GM19438 (cell line): Measurements from ENCODE around the gene RPA1.
A peak's percentile ranks its signal among the peaks of the same experiment; 100 is the strongest.
"Not testable (repeated sequence)": the region's sequence is repeated elsewhere in the genome, so short reads cannot be mapped to it uniquely, and the experiment has no call there.

Experiments used
- ATAC-seq: cut with Tn5 transposase; IDR thresholded peaks from one replicate; pipeline ENCODE4 v1.9.1; 2021; ENCODE audit warnings: low read depth; ENCODE audit not compliant: unreplicated experiment

The RPA1 gene

GRCh38 chr17:1829592-1830257, at the start of gene RPA1, which contains the start of gene SMYD4:
TSS of gene RPA1 (plus strand) at chr17:1830005. CDS start at chr17:1830094, 89 bp downstream.
TSS of gene SMYD4 (minus strand) at chr17:1829902. CDS start at chr17:1827994, 1,908 bp downstream.
- ATAC-seq, result peak; percentile 82

GRCh38 chr17:1782171-1782567, 47.6 kb upstream of the RPA1 start:
- ATAC-seq, result no peak

- ATAC-seq, result no peak
Observed at GRCh38 chr17:1783271-1783670, 46.5 kb upstream of the RPA1 start.

- no peak for ATAC-seq
Observed at GRCh38 chr17:1783834-1784611, 45.8 kb upstream of the RPA1 start.

GRCh38 chr17:1785930-1786329, 43.9 kb upstream of the RPA1 start:
- no peak for ATAC-seq

GRCh38 chr17:1786708-1787107, 43.1 kb upstream of the RPA1 start:
- no peak for ATAC-seq

- ATAC-seq, result no peak
Observed at GRCh38 chr17:1787301-1787902, 42.4 kb upstream of the RPA1 start.

GRCh38 chr17:1789936-1790335, 39.9 kb upstream of the RPA1 start:
- no peak for ATAC-seq

GRCh38 chr17:1792495-1793446, 37.0 kb upstream of the RPA1 start:
- ATAC-seq, result no peak

GRCh38 chr17:1793447-1793806, 36.4 kb upstream of the RPA1 start:
- no peak for ATAC-seq

- ATAC-seq, result no peak
Observed at GRCh38 chr17:1796800-1797199, 33.0 kb upstream of the RPA1 start.

GRCh38 chr17:1797323-1797722, 32.5 kb upstream of the RPA1 start:
- no peak for ATAC-seq

GRCh38 chr17:1797846-1798245, 32.0 kb upstream of the RPA1 start:
- ATAC-seq, result not testable (repeated sequence)

GRCh38 chr17:1800240-1800639, 29.6 kb upstream of the RPA1 start:
- ATAC-seq, result no peak

GRCh38 chr17:1800712-1801111, 29.1 kb upstream of the RPA1 start:
- no peak for ATAC-seq

- no peak for ATAC-seq
Observed at GRCh38 chr17:1802429-1802828, 27.4 kb upstream of the RPA1 start.

- no peak for ATAC-seq
Observed at GRCh38 chr17:1803280-1803679, 26.5 kb upstream of the RPA1 start.

GRCh38 chr17:1807890-1808289, 21.9 kb upstream of the RPA1 start:
- no peak for ATAC-seq

GRCh38 chr17:1808644-1809043, 21.2 kb upstream of the RPA1 start:
- ATAC-seq, result no peak

- ATAC-seq, result not testable (repeated sequence)
Observed at GRCh38 chr17:1809815-1810214, 20.0 kb upstream of the RPA1 start.
